NCI-H460 (cell line): ENCODE data around the gene GAGE12H. TPM values are rescaled to one million over a fixed set of nuclear protein-coding genes. Genes with fewer than 3 reads are reported as not detected.
A peak's percentile ranks its signal among the peaks of the same experiment; 100 is the strongest.
"Not testable (repeated sequence)": the region's sequence is repeated elsewhere in the genome, so short reads cannot be mapped to it uniquely, and the experiment has no call there.

Experiments used
- DNase-seq: peaks from one replicate; pipeline ENCODE4 v3.0.0-alpha.2; 2016; ENCODE audit warnings: low read depth; ENCODE audit errors: extremely low read depth
- polyA plus RNA-seq: library from polyadenylated mRNA; depleted of rRNA; stranded (reverse); fragments of >200 nt; gene quantifications from 2 replicates; pipeline ENCODE4 v1.2.3, GENCODE V29; 2014; cell fraction: nucleus; rRNA removed
- small RNA-seq, 2 experiments: library from RNA; depleted of rRNA; stranded (forward); fragments of <200 nt; gene quantifications; one replicate each; pipeline ENCODE3, GENCODE V24; 2014
- total RNA-seq: library from RNA; depleted of rRNA; stranded (reverse); fragments of >200 nt; shearing (Covaris generic); gene quantifications from 2 replicates; pipeline ENCODE4 v1.2.3, GENCODE V29; 2014; rRNA removed

Gene GAGE12H, protein sequence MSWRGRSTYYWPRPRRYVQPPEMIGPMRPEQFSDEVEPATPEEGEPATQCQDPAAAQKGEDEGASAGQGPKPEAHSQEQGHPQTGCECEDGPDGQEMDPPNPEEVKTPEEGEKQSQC
- total RNA-seq = not detected in 2 replicates
- not detected in 2 replicates for polyA plus RNA-seq

DNA sequence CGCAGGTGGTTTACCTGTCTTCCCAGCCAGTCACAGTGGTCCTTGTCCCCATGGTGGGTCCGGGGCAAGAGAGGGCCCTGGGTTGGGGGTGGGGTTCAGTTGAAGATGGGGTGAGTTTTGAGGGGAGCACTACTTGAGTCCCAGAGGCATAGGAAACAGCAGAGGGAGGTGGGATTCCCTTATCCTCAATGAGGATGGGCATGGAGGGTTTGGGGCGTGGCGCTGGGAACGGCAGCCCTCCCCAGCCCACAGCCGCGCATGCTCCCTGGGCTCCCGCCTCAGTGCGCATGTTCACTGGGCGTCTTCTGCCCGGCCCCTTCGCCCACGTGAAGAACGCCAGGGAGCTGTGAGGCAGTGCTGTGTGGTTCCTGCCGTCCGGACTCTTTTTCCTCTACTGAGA lies at the start of gene GAGE12H:
GAGE12H (plus strand) TSS at position 301 of the 400 bp plus-strand sequence. CDS start 1,155 bp downstream, outside the sequence.
- DNase-seq = not testable (repeated sequence)

DNA sequence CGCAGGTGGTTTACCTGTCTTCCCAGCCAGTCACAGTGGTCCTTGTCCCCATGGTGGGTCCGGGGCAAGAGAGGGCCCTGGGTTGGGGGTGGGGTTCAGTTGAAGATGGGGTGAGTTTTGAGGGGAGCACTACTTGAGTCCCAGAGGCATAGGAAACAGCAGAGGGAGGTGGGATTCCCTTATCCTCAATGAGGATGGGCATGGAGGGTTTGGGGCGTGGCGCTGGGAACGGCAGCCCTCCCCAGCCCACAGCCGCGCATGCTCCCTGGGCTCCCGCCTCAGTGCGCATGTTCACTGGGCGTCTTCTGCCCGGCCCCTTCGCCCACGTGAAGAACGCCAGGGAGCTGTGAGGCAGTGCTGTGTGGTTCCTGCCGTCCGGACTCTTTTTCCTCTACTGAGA lies 47.9 kb upstream of the GAGE12H start, which contains the start of gene GAGE12C:
GAGE12C (plus strand) TSS at position 301 of the 400 bp plus-strand sequence. CDS start 1,155 bp downstream, outside the sequence.
- not testable (repeated sequence) for DNase-seq

DNA sequence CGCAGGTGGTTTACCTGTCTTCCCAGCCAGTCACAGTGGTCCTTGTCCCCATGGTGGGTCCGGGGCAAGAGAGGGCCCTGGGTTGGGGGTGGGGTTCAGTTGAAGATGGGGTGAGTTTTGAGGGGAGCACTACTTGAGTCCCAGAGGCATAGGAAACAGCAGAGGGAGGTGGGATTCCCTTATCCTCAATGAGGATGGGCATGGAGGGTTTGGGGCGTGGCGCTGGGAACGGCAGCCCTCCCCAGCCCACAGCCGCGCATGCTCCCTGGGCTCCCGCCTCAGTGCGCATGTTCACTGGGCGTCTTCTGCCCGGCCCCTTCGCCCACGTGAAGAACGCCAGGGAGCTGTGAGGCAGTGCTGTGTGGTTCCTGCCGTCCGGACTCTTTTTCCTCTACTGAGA lies 38.3 kb upstream of the GAGE12H start, which contains the start of gene GAGE12D:
GAGE12D (plus strand) TSS at position 301 of the 400 bp plus-strand sequence. CDS start 1,155 bp downstream, outside the sequence.
- DNase-seq = not testable (repeated sequence)

DNA sequence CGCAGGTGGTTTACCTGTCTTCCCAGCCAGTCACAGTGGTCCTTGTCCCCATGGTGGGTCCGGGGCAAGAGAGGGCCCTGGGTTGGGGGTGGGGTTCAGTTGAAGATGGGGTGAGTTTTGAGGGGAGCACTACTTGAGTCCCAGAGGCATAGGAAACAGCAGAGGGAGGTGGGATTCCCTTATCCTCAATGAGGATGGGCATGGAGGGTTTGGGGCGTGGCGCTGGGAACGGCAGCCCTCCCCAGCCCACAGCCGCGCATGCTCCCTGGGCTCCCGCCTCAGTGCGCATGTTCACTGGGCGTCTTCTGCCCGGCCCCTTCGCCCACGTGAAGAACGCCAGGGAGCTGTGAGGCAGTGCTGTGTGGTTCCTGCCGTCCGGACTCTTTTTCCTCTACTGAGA lies 28.8 kb upstream of the GAGE12H start, which contains the start of gene GAGE12E:
GAGE12E (plus strand) TSS at position 301 of the 400 bp plus-strand sequence. CDS start 1,155 bp downstream, outside the sequence.
- DNase-seq = not testable (repeated sequence)

DNA sequence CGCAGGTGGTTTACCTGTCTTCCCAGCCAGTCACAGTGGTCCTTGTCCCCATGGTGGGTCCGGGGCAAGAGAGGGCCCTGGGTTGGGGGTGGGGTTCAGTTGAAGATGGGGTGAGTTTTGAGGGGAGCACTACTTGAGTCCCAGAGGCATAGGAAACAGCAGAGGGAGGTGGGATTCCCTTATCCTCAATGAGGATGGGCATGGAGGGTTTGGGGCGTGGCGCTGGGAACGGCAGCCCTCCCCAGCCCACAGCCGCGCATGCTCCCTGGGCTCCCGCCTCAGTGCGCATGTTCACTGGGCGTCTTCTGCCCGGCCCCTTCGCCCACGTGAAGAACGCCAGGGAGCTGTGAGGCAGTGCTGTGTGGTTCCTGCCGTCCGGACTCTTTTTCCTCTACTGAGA lies 19.2 kb upstream of the GAGE12H start, which contains the start of gene GAGE12F:
GAGE12F (plus strand) TSS at position 301 of the 400 bp plus-strand sequence. CDS start 1,155 bp downstream, outside the sequence.
- DNase-seq = not testable (repeated sequence)

DNA sequence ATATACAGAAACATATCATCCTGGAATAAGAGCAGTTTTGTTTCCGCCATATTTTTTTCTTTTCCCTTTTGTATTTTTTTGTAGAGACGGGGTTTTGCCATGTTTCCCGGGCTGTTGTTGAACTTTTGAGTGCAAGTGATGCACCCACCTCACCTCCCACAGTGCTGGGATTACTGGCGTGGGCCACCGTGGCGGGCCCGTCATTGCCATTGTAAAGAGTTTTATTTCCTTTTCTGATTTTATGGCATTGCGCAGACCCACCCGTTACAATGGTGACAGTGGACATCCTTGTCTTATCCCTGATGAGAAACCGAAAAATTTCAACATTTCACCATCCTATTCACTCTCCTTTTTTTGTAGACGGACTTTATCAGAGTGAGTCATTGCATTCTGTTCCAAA lies 11.0 kb upstream of the GAGE12H start:
- not testable (repeated sequence) for DNase-seq

DNA sequence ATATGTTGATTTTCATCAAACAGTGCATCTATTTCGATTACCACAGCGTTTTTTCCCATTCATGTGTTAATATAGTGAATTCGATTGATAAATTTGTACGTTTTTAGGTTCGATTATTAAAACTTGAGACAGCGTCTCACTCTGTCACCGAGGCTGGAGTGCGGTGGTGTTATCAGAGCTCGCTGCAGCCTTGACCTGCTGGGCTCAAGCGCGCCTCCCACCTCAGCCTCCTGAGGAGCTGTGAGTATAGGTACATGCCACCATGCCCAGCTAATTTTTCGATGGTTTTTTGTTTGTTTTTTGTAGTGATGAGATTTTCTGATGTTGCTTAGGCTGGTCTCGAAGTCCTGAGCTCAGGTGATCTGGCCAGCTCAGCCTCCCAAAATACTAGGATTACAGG lies 10.6 kb upstream of the GAGE12H start:
- not testable (repeated sequence) for DNase-seq

DNA sequence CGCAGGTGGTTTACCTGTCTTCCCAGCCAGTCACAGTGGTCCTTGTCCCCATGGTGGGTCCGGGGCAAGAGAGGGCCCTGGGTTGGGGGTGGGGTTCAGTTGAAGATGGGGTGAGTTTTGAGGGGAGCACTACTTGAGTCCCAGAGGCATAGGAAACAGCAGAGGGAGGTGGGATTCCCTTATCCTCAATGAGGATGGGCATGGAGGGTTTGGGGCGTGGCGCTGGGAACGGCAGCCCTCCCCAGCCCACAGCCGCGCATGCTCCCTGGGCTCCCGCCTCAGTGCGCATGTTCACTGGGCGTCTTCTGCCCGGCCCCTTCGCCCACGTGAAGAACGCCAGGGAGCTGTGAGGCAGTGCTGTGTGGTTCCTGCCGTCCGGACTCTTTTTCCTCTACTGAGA lies 9.6 kb upstream of the GAGE12H start, which contains the start of gene GAGE12G:
GAGE12G (plus strand) TSS at position 301 of the 400 bp plus-strand sequence. CDS start 1,155 bp downstream, outside the sequence.
- DNase-seq = not testable (repeated sequence)

DNA sequence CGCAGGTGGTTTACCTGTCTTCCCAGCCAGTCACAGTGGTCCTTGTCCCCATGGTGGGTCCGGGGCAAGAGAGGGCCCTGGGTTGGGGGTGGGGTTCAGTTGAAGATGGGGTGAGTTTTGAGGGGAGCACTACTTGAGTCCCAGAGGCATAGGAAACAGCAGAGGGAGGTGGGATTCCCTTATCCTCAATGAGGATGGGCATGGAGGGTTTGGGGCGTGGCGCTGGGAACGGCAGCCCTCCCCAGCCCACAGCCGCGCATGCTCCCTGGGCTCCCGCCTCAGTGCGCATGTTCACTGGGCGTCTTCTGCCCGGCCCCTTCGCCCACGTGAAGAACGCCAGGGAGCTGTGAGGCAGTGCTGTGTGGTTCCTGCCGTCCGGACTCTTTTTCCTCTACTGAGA lies 9.4 kb downstream of the GAGE12H start, which contains the start of gene GAGE2A:
GAGE2A (plus strand) TSS at position 301 of the 400 bp plus-strand sequence. CDS start 1,155 bp downstream, outside the sequence.
- not testable (repeated sequence) for DNase-seq

DNA sequence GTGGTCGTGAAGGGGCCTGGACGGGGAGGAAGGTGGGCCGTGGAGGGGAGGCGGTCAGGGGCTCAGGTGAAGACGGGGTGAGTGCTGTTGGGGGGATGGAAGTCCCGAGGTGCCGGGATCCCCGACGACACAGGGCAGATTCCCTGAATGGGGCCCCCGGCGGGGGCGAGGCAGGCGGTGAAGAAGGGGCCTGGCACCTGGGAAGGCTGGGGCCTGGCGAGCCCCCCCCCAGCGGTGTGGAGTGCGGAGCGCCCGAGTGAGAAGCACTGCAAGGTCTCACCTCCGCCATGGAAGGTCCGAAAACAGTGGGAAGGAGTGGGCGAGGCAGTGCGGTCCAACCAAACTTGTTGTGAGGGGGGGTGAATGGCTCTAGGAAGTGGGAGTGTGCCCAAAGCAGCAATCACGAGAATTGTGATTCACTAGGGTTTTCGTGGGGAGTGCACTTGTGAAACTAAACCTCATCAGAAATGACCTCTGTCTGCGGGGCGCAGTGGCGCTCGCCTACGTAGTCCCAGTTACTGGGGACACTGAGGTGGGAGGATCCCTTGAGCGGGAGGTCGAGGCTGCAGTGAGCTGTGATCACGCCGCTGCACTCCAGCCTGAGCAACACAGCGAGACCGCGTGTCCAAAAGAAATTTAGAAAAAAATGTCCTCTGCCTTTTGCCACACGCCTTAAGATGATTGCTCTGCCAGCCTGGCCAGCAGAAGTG lies 10.2 kb downstream of the GAGE12H start:
- DNase-seq = not testable (repeated sequence)

DNA sequence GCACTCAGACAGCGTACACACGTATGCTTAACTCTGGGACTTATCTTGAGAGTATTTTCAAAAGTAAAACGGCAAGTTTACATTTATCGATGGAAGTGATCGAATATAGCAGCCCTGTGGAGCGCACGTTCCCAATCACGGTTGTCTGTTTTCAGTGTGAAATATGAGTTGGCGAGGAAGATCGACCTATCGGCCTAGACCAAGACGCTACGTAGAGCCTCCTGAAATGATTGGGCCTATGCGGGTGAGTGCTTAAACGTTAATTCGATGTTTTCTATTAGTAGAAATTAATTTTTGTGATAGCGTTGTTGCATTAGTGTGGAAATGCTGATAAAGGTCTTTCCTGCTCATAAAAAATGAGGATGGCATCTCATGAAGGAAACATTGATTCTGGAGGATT lies 10.7 kb downstream of the GAGE12H start:
- not testable (repeated sequence) for DNase-seq

DNA sequence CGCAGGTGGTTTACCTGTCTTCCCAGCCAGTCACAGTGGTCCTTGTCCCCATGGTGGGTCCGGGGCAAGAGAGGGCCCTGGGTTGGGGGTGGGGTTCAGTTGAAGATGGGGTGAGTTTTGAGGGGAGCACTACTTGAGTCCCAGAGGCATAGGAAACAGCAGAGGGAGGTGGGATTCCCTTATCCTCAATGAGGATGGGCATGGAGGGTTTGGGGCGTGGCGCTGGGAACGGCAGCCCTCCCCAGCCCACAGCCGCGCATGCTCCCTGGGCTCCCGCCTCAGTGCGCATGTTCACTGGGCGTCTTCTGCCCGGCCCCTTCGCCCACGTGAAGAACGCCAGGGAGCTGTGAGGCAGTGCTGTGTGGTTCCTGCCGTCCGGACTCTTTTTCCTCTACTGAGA lies 19.0 kb downstream of the GAGE12H start, which contains the start of gene GAGE1:
GAGE1 (plus strand) TSS at position 301 of the 400 bp plus-strand sequence. CDS start 1,155 bp downstream, outside the sequence.
- not testable (repeated sequence) for DNase-seq

DNA sequence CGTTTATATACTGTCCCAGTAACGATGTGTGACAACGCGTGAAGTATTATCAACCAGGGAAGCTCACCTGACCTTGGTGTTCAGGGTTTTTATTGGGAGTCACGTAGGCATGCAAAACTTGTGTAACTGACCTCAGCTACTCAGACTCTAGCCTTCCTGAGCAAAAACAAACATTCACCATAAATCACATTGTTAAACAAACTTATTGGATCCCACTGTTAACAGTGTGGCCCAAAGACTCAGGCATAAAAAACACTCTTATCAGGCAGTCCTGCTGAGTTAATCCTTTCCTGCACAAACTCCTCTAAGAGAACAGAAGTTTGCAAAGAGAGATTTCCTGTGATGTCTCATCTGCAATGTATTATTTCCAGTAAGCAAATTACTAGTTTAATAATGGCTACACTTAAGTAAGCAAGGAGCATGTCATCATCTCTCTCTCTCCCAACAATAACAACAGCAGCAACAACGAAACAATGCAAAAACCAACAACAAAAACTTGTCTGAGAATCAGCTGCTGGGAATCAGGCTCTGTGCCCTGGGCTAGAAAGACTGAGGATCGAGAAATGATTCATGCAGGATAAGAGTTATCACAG lies 31.1 kb downstream of the GAGE12H start:
- no peak for DNase-seq

DNA sequence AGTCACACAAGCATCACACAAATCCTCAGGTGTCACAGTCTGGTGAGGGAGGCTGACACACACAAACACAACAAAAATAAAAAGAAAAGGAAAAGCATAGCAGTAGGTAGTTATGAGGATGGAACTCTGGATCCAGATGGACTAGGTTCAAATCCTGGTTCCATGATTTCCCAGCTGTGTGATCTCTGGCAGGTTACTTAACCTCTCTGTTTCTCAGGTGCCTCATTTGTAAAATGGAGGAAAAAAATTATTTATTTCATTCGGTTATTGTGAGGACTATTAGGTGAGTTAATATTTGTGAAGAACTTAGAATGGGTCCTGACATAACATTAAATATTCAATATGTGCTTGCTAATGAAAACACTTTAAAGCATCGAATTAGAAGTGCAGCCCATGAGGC lies 38.8 kb downstream of the GAGE12H start:
- DNase-seq = no peak

DNA sequence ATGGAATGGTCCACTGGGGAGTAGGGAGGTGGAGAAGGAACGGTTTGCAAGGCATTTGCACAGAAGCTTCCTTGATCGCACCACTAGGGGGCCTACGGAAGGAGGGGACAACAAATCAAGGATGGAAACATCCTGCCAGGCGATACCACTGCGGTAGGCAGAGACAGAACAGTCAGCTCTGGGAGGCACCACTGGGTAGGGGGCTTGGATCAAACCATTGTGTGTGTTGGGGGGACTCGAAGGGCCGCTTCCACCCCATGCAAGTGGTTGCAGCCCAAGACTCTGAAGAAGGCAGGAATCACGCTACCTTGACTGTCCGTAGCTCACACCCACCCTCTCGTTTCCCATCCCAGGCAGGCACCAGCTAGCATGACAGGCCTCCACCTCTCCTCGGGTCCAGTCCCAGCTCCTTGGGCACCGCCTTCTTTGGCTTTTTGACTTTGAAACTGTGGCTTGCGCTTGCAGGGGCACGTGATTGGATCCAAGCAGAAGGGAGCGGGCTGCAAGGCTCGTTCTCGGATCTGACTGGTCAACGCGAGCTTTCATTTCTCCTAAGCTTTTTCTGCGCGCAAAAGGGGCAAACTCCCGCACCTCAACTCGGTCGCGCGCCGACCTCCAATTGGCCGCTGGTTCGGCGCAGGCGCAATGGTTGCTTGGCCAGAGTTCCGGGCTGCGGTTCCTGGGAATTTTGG lies 47.5 kb downstream of the GAGE12H start:
- peak; percentile 33 for DNase-seq

Small RNA genes lying within 50 kb of the gene (small RNA-seq; reads per million reads assigned to genes)
- gene GAGE12B = 0 reads per million in 2 experiments

Other genes starting within 250 kb of the GAGE12H start
- not detected in 2 replicates for gene GAGE13, start 248.4 kb upstream of the GAGE12H start, total RNA-seq
- not detected in 2 replicates for gene GAGE12C, start 47.8 kb upstream of the GAGE12H start, total RNA-seq
- gene GAGE12D, start 38.2 kb upstream of the GAGE12H start, total RNA-seq = not detected in 2 replicates
- not detected in 2 replicates for gene GAGE12E, start 28.7 kb upstream of the GAGE12H start, total RNA-seq
- gene GAGE12F, start 19.1 kb upstream of the GAGE12H start, total RNA-seq = not detected in 2 replicates
- gene GAGE12G, start 9.5 kb upstream of the GAGE12H start, total RNA-seq = not detected in 2 replicates
- not detected in 2 replicates for gene GAGE2A, start 9.5 kb downstream of the GAGE12H start, total RNA-seq
- not detected in 2 replicates for gene GAGE1, start 19.1 kb downstream of the GAGE12H start, total RNA-seq
- gene PAGE1, start 116.0 kb downstream of the GAGE12H start, total RNA-seq = not detected in 2 replicates
- not detected in 2 replicates for gene PAGE4, start 249.4 kb downstream of the GAGE12H start, total RNA-seq